Activated naive CD4-positive, alpha-beta T cell (primary cell): Measurements from ENCODE around the gene DOCK9.

ENCODE experiments used
- DNase-seq, 4 experiments: peaks; one replicate each; lab custom pipeline; 2025; lab: John Stamatoyannopoulos, UW

DOCK9 gene

GRCh38 chr13:98886587-98887230, 91.2 kb downstream of the DOCK9 start:
- DNase-seq = no peak

GRCh38 chr13:98885600-98885999, 92.3 kb downstream of the DOCK9 start:
- no peak for DNase-seq

- DNase-seq = no peak
Observed at GRCh38 chr13:98883998-98884397, 93.9 kb downstream of the DOCK9 start.

- DNase-seq = no peak
Observed at GRCh38 chr13:98881390-98881789, 96.5 kb downstream of the DOCK9 start.

- no peak for DNase-seq
Observed at GRCh38 chr13:98880677-98881076, 97.2 kb downstream of the DOCK9 start.

- no peak for DNase-seq
Observed at GRCh38 chr13:98879957-98880356, 97.9 kb downstream of the DOCK9 start.

GRCh38 chr13:98879127-98879520, 98.7 kb downstream of the DOCK9 start:
- DNase-seq = no peak

GRCh38 chr13:98878486-98879126, 99.3 kb downstream of the DOCK9 start:
- no peak for DNase-seq

GRCh38 chr13:98877936-98878335, 99.9 kb downstream of the DOCK9 start:
- no peak for DNase-seq

- DNase-seq = no peak
Observed at GRCh38 chr13:98877466-98877865, 100.4 kb downstream of the DOCK9 start.

- no peak for DNase-seq
Observed at GRCh38 chr13:98875146-98875729, 102.6 kb downstream of the DOCK9 start.

GRCh38 chr13:98874029-98874397, 103.9 kb downstream of the DOCK9 start:
- DNase-seq = no peak

GRCh38 chr13:98873377-98874028, 104.4 kb downstream of the DOCK9 start:
- DNase-seq = no peak

- DNase-seq = no peak
Observed at GRCh38 chr13:98871727-98872126, 106.1 kb downstream of the DOCK9 start.

GRCh38 chr13:98869408-98870090, 108.3 kb downstream of the DOCK9 start:
- DNase-seq = no peak

- no peak for DNase-seq
Observed at GRCh38 chr13:98868932-98869331, 108.9 kb downstream of the DOCK9 start.

- no peak for DNase-seq
Observed at GRCh38 chr13:98866882-98867281, 111.0 kb downstream of the DOCK9 start.

GRCh38 chr13:98860491-98860890, 117.4 kb downstream of the DOCK9 start:
- DNase-seq = no peak

- no peak for DNase-seq
Observed at GRCh38 chr13:98858191-98858590, 119.7 kb downstream of the DOCK9 start.

- no peak for DNase-seq
Observed at GRCh38 chr13:98856983-98857382, 120.9 kb downstream of the DOCK9 start.

- no peak for DNase-seq
Observed at GRCh38 chr13:98854448-98854847, 123.4 kb downstream of the DOCK9 start.

- DNase-seq = no peak
Observed at GRCh38 chr13:98853771-98854221, 124.1 kb downstream of the DOCK9 start.
